Tibial nerve (tissue), 4 donors: ENCODE measurements around the gene RPRD1B. TPM values are rescaled to one million over a fixed set of nuclear protein-coding genes. Genes with fewer than 3 reads are reported as not detected.

Experiments
- DNase-seq, 2 donors: peaks; one replicate each; pipeline ENCODE4 v3.0.0-alpha.2; 2019; ENCODE audit warnings: low spot score in 2 of 2
- H3K27ac ChIP-seq, 4 donors: fragments of 200-600 bp; sonication (generic) in 3 of 4; one replicate each; pipeline ENCODE4 v1.5.1; 2017 to 2019; ENCODE audit warnings: mild to moderate bottlenecking in 1 of 4
- H3K27me3 ChIP-seq, 2 donors: fragments of 200-600 bp; sonication (generic) in 1 of 2; one replicate each; pipeline versions ENCODE4 v1.5.1 to v1.6.0; 2017 to 2019
- H3K36me3 ChIP-seq, 3 donors: fragments of 200-600 bp; sonication (generic); one replicate each; pipeline ENCODE4 v1.5.1; 2018 to 2019
- H3K4me1 ChIP-seq, 4 donors: fragments of 200-600 bp; sonication (generic) in 3 of 4; one replicate each; pipeline ENCODE4 v1.5.1; 2017 to 2019
- H3K4me3 ChIP-seq, 4 donors: fragments of 200-600 bp; sonication (generic) in 3 of 4; one replicate each; pipeline ENCODE4 v1.5.1; 2017 to 2019; ENCODE audit warnings: mild to moderate bottlenecking in 1 of 4, moderate library complexity in 1 of 4
- H3K9me3 ChIP-seq, 4 donors: fragments of 200-600 bp; sonication (generic) in 3 of 4; one replicate each; pipeline ENCODE4 v1.5.1; 2017 to 2019
- CTCF ChIP-seq, 5 experiments: fragments of 200-600 bp in 3 of 5; fragments of 450-650 bp in 2 of 5; sonication (generic) in 3 of 5; IDR thresholded peaks; one replicate each; pipeline ENCODE4 v1.5.1; 2016 to 2019; ENCODE audit warnings: antibody characterized with exemption in 5 of 5, mild to moderate bottlenecking in 3 of 5, moderate library complexity in 2 of 5
- EP300 ChIP-seq, 2 donors: sonication (generic); formaldehyde crosslinking; IDR thresholded peaks; one replicate each; pipeline ENCODE4 v1.6.1; 2017; ENCODE audit warnings: antibody characterized with exemption in 2 of 2, mild to moderate bottlenecking in 1 of 2
- POLR2A ChIP-seq, 2 donors: fragments of 450-650 bp; IDR thresholded peaks; one replicate each; pipeline ENCODE4 v1.6.1; 2017; ENCODE audit warnings: antibody characterized with exemption in 2 of 2, mild to moderate bottlenecking in 2 of 2, moderate library complexity in 2 of 2
- WGBS, 2 donors: methylation state at CpG; one replicate each; pipeline ENCODE4 v1.1.5; 2018; 5-methylcytosine and 5-hydroxymethylcytosine counted together
- total RNA-seq, 4 donors: library from RNA; depleted of rRNA; stranded (reverse); fragments of >200 nt; gene quantifications; one replicate each; pipeline ENCODE4 v1.1.0, GENCODE V29; 2016

Gene RPRD1B
- total RNA-seq, 4 donors from 2014 or later, result 28.5 to 36.3 (median 35.1) TPM

GRCh38 chr20:37988306-37988954 lies 45.1 kb upstream of the RPRD1B start:
- no peaks in the 10 kb centered on the region for H3K9me3 ChIP-seq
- TF ChIP-seq CTCF (IDR thresholded peaks at IDR 0.05), result no peak
- no peak for TF ChIP-seq EP300 (IDR thresholded peaks at IDR 0.05)
- H3K4me3 ChIP-seq, result no peak overlapping the region
- H3K36me3 ChIP-seq, result peaks cover 0 to 56% (median 0%) of the 10 kb centered on the region in 3 donors
- peaks cover 0 to 55% (median 10%) of the 10 kb centered on the region in 4 donors for H3K4me1 ChIP-seq
- WGBS, 2 donors, result 81 to 84% methylated on average over 5 of the region's 5 CpGs
- no peaks in the 10 kb centered on the region for H3K27me3 ChIP-seq
- peak overlapping the region in 1 of 4 donors; percentile 44 for H3K27ac ChIP-seq
- no peak for DNase-seq

- peaks cover 0 to 46% (median 10%) of the 10 kb centered on the region in 4 donors for H3K4me1 ChIP-seq
- TF ChIP-seq POLR2A (IDR thresholded peaks at IDR 0.05), result no peak
- TF ChIP-seq CTCF (IDR thresholded peaks at IDR 0.05), result no peak
- no peak for TF ChIP-seq EP300 (IDR thresholded peaks at IDR 0.05)
- no peak overlapping the region for H3K4me3 ChIP-seq
- DNase-seq, result no peak
- 70% methylated on average over 7 of the region's 7 CpGs for WGBS, 2 donors
- H3K27ac ChIP-seq, result no peak overlapping the region
- H3K27me3 ChIP-seq, result no peaks in the 10 kb centered on the region
- H3K36me3 ChIP-seq, result peaks cover 0 to 57% (median 0%) of the 10 kb centered on the region in 3 donors
- no peaks in the 10 kb centered on the region for H3K9me3 ChIP-seq
Measured at GRCh38 chr20:37989601-37990295, 43.8 kb upstream of the RPRD1B start.

GRCh38 chr20:37990571-37991151 lies 42.9 kb upstream of the RPRD1B start:
- Histone ChIP-seq H3K4me1 (peaks cover 0 to 37% (median 10%) of the 10 kb centered on the region in 4 donors), H3K36me3 (peaks cover 0 to 66% (median 3%) of the 10 kb centered on the region in 3 donors), H3K27ac (no peak overlapping the region), H3K9me3 (no peaks in the 10 kb centered on the region), H3K4me3 (no peak overlapping the region), H3K27me3 (no peaks in the 10 kb centered on the region)
- no peak for DNase-seq
- TF ChIP-seq EP300 (IDR thresholded peaks at IDR 0.05) (no peak), POLR2A (IDR thresholded peaks at IDR 0.05) (no peak), CTCF (IDR thresholded peaks at IDR 0.05) (no peak)
- WGBS, 2 donors, result 78 to 88% methylated on average over 10 of the region's 10 CpGs

- peaks cover 0 to 31% (median 9%) of the 10 kb centered on the region in 4 donors for H3K4me1 ChIP-seq
- no peak for DNase-seq
- H3K27ac ChIP-seq, result no peak overlapping the region
- H3K27me3 ChIP-seq, result no peaks in the 10 kb centered on the region
- no peak overlapping the region for H3K4me3 ChIP-seq
- 76 to 80% methylated on average over 4 of the region's 4 CpGs for WGBS, 2 donors
- no peaks in the 10 kb centered on the region for H3K9me3 ChIP-seq
- peaks cover 0 to 72% (median 3%) of the 10 kb centered on the region in 3 donors for H3K36me3 ChIP-seq
- TF ChIP-seq CTCF (IDR thresholded peaks at IDR 0.05) (no peak), POLR2A (IDR thresholded peaks at IDR 0.05) (no peak), EP300 (IDR thresholded peaks at IDR 0.05) (no peak)
Measured at GRCh38 chr20:37991157-37991866, 42.2 kb upstream of the RPRD1B start.
